PFSK-1 (cell line): ENCODE measurements around the gene JAKMIP2.

Experiments
- FOXP2 ChIP-seq: optimal IDR thresholded peaks from 2 replicates; pipeline ENCODE3; 2011; ENCODE audit warnings: borderline replicate concordance, control low read depth, inconsistent platforms; ENCODE audit not compliant: insufficient read depth; ENCODE audit errors: extremely low read length, extremely low read depth
- POLR2AphosphoS5 ChIP-seq: IDR thresholded peaks from 2 replicates; pipeline ENCODE4 v1.6.1; 2012; ENCODE audit warnings: low read depth, mild to moderate bottlenecking, control low read depth, low read length, moderate library complexity
- SIN3A ChIP-seq: IDR thresholded peaks from 2 replicates; pipeline ENCODE4 v1.6.1; 2012; ENCODE audit warnings: mild to moderate bottlenecking, low read length, moderate library complexity, borderline replicate concordance; ENCODE audit not compliant: insufficient read depth
- TAF1 ChIP-seq: IDR thresholded peaks from 2 replicates; pipeline ENCODE4 v1.6.1; 2012; ENCODE audit warnings: low read length, control low read depth, borderline replicate concordance; ENCODE audit not compliant: insufficient read depth
- TF ChIP-seq, protein P1 (sequence below), 2 experiments: IDR thresholded peaks; 2 replicates each; pipeline versions ENCODE4 v1.6.1 to v1.8.0; 2011 to 2012; ENCODE audit warnings: low read depth in 2 of 2, low read length in 2 of 2, control low read depth in 1 of 2, inconsistent platforms in 1 of 2, mild to moderate bottlenecking in 1 of 2, moderate library complexity in 1 of 2; ENCODE audit not compliant: insufficient read depth in 1 of 2

JAKMIP2 gene

GRCh38 chr5:147752666-147753290 lies 29.8 kb downstream of the JAKMIP2 start:
- no peak for TF ChIP-seq POLR2AphosphoS5
- no peak for TF ChIP-seq TAF1
- no peak for TF ChIP-seq FOXP2
- TF ChIP-seq, protein P1, sequence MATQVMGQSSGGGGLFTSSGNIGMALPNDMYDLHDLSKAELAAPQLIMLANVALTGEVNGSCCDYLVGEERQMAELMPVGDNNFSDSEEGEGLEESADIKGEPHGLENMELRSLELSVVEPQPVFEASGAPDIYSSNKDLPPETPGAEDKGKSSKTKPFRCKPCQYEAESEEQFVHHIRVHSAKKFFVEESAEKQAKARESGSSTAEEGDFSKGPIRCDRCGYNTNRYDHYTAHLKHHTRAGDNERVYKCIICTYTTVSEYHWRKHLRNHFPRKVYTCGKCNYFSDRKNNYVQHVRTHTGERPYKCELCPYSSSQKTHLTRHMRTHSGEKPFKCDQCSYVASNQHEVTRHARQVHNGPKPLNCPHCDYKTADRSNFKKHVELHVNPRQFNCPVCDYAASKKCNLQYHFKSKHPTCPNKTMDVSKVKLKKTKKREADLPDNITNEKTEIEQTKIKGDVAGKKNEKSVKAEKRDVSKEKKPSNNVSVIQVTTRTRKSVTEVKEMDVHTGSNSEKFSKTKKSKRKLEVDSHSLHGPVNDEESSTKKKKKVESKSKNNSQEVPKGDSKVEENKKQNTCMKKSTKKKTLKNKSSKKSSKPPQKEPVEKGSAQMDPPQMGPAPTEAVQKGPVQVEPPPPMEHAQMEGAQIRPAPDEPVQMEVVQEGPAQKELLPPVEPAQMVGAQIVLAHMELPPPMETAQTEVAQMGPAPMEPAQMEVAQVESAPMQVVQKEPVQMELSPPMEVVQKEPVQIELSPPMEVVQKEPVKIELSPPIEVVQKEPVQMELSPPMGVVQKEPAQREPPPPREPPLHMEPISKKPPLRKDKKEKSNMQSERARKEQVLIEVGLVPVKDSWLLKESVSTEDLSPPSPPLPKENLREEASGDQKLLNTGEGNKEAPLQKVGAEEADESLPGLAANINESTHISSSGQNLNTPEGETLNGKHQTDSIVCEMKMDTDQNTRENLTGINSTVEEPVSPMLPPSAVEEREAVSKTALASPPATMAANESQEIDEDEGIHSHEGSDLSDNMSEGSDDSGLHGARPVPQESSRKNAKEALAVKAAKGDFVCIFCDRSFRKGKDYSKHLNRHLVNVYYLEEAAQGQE (IDR thresholded peaks at IDR 0.05; ENCODE audit: insufficient read depth in 1 of 2, low read depth in 2 of 2, low read length in 2 of 2), result no peak
- TF ChIP-seq SIN3A, result no peak

DNA sequence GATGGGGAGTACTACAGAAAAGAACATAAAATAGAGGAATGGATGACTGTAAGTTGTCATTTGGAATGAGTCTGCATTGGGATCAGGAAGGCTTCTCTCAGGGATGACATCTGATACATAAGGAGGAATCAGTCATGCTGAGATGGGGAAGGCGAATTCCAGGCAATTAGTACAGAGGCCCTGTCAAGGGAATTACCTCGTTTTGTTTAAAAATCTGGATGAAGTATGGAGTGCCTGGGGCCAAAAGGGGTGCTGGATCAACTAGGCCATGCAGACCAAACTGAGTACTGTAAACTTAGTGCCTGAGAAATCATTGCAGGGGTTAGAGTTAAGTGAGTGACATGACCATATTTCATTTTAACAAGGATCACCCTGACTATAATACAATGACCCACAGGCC lies 30.5 kb downstream of the JAKMIP2 start:
- no peak for TF ChIP-seq FOXP2

DNA sequence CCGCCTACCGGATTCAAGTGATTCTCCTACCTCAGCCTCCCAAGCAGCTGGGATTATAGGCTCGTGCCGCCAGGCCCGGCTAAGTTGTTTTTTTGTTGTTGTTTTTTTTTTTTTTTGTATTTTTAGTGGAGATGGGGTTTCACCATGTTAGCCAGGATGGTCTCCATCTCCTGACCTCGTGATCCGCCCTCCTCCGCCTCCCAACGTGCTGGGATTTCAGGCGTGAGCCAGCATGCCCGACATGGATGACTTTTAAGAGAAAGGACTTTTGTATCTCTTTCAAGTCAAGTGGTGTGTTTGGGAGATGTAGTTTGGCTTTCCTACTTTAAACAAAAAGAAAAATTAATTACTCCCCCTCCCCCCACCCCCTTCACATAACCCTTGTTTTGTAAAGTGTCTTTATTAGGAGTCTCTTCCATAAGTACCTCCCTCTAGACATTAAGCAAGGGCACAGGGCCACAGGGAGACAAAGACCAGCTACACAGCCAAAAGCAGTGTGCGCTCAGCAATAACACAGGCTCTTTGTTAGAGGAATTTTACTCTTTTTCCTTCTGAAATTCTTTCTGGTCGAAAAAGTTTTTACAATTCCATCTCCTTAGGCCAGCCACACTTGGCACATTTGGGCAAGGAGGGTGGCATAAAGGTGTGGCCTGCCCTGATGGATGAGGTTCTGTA lies 31.2 kb downstream of the JAKMIP2 start:
- TF ChIP-seq FOXP2 (no peak), POLR2AphosphoS5 (no peak), TAF1 (no peak), SIN3A (no peak)
- TF ChIP-seq, protein P1 (IDR thresholded peaks at IDR 0.05; ENCODE audit: insufficient read depth in 1 of 2, low read depth in 2 of 2, low read length in 2 of 2), result no peak

- TF ChIP-seq POLR2AphosphoS5, result no peak
- no peak for TF ChIP-seq FOXP2
- no peak for TF ChIP-seq TAF1
- no peak for TF ChIP-seq SIN3A
- TF ChIP-seq, protein P1 (IDR thresholded peaks at IDR 0.05; ENCODE audit: insufficient read depth in 1 of 2, low read depth in 2 of 2, low read length in 2 of 2), result no peak
These were observed 32.5 kb downstream of the JAKMIP2 start for GRCh38 chr5:147750065-147750464.

GRCh38 chr5:147748590-147748989 lies 33.9 kb downstream of the JAKMIP2 start:
- TF ChIP-seq TAF1 (no peak), FOXP2 (no peak), SIN3A (no peak), POLR2AphosphoS5 (no peak)
- TF ChIP-seq, protein P1 (IDR thresholded peaks at IDR 0.05; ENCODE audit: insufficient read depth in 1 of 2, low read depth in 2 of 2, low read length in 2 of 2), result no peak
